Left colon (tissue), 2 donors: Measurements from ENCODE around the gene ERMP1. TPM values are rescaled to one million over a fixed set of nuclear protein-coding genes. Genes with fewer than 3 reads are reported as not detected.
"Not testable (repeated sequence)": the region's sequence is repeated elsewhere in the genome, so short reads cannot be mapped to it uniquely, and the experiment has no call there.

Experiments used
- ATAC-seq: fragments of 200-7000 bp; cut with Tn5 transposase; one replicate; pipeline ENCODE4 v1.9.1; 2020; ENCODE audit warnings: mild to moderate bottlenecking, moderate library complexity
- DNase-seq, 2 donors: peaks; one replicate each; pipeline ENCODE4 v3.0.0-alpha.2; 2020
- intact Hi-C, 2 donors: fragments of 100-400 bp; cut with DNase I in 1 of 2; cut with micrococcal nuclease in 1 of 2; formaldehyde crosslinking; loops; one replicate each; pipeline versions ENCODE4 v1.11.2 to v1.14.0; 2022; cut with DNase I, micrococcal nuclease
- total RNA-seq, 2 donors: library from RNA; stranded (reverse); fragmentation: NEBNext Ultra II Directional; extraction: Animal tissue kit (Norgen Biotek cat#: 25700); gene quantifications; one replicate each; pipeline ENCODE4 v1.2.1, GENCODE V29; 2021
- donor health status: DM: no; HTN: no; CAD: no.
- donor health status: DM: yes; HTN: yes; CAD: no.

The ERMP1 gene
- total RNA-seq, 2 donors from 2014 or later: 33.6 to 44.5 TPM

DNA sequence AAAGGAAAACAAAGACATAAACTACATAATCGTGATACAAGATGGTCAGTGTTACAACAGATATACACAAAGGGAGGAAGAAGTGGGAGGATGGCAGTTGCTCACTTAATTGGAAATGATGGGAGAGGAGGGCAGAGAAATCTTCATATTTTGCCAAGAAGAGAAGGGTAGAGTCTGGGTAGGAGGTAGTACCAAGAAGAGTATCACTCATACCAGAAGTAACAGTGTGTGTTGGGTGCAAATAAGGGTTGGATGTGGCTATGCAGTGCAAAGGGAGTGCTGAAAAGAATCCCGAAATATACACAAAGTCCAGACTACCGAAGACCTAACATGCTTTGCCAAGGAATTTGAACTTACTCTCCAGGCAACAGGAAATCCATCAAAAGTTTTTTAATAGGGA, 41.0 kb downstream of the ERMP1 start:
- DNase-seq (no peak), ATAC-seq (no peak)
- intact Hi-C loops: no loop called here

GRCh38 chr9:5790923-5791322, 42.0 kb downstream of the ERMP1 start:
- DNase-seq (no peak), ATAC-seq (no peak)
- intact Hi-C loops: no loop called here

- no peak for ATAC-seq
- DNase-seq: no peak
- intact Hi-C loops: no loop called here
Measured at GRCh38 chr9:5789489-5789888, 43.4 kb downstream of the ERMP1 start.

GRCh38 chr9:5787759-5788302, 45.1 kb downstream of the ERMP1 start:
- intact Hi-C loops: no loop called here
- ATAC-seq: no peak

DNA sequence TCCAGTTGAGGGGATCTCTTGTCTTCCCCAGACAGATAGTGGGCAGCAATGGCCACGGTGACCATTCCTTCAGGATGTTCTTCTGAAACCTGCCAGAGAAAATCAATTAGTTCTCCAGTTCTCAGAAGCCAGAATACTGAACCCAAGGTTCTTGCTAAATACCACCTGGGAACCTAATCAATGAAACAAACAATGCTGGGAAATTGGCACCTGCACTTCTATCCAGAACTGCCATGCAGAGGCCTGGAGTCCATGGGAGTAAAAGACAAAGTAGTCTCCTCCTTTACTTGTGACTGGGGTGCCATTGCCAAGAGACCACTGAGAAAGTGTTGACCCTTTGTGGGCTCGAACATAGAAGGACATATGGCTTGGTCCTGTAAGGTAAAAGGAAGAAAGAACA, 45.7 kb downstream of the ERMP1 start:
- intact Hi-C loops: no loop called here
- ATAC-seq (no peak), DNase-seq (no peak)

More at GRCh38 chr9:5787759-5788302, 45.1 kb downstream of the ERMP1 start:
- no peak for DNase-seq

DNA sequence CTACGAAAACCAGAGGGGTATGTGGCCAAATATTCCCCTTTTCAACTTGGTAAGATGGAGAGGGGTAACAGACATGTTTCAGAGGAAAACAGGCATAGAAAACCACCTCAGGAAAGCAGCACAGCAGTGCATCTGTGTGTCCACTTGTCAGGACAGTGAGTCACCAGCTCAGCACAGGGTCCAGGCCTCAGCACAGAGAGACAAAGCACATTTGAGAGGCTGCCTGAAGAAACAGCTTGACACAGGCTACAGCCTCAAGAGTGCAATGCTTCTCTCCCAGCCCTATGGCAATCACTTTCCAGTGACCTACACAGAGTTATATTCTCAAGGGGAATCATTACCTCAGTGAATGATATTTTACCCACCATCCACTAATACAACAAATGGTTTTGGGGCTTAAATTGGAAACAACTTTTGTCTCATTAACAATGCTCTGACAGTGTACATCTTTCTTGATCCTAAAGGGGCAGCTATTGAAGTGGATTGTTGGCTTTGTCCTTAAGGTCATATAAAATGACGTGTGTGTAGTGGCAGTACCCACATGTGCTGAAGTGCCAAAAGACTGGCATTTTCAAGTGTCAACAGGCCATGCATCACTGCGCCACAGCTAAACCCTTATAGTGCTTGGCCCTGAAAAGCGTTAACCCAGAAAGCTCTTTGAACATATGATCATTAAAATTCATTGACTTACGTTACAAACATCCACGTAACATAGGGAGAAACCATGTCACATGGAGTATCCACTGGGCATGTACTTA, 46.4 kb downstream of the ERMP1 start:
- intact Hi-C loops: no loop called here
- ATAC-seq: peak; percentile 25
- no peak for DNase-seq

DNA sequence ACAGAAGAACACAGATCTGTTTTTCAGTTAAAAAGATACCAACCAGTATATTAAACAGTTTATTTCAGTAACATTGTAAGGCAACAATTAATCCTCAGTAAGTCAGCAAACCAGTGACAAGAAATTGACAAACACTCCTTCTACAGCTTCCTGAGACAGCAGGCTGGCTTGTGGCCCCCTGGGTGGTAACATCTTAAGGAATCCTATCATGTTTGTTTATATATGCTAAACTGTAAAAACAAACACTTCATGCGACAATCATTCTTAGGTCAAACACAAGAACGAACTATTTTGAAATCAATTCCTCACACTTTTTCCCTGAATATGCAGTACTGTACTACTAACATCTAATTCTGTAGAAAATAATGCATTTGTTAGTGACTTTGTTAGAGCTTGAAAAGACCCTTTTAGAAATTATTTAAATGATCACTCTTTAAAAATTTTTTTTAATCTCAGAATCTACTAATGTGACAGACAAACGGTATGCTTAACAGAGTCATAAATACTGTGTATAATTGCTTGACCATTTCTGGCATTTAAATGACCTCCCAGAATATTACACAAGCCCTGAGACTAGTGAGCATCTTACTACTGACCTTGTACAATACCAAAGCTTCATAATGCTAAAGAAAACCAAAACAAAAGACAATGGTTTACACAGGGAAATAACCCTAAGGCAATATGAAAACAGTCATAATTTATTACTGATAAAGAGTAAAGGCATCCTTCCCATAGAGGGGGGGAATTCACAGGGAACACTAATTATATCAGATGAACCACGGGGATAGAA, 48.2 kb downstream of the ERMP1 start:
- no peak for DNase-seq
- intact Hi-C loops: no loop called here
- no peak for ATAC-seq

GRCh38 chr9:5783982-5784381, 48.9 kb downstream of the ERMP1 start:
- DNase-seq (no peak), ATAC-seq (peak; percentile 20)
- intact Hi-C loops: no loop called here

GRCh38 chr9:5783420-5783819, 49.5 kb downstream of the ERMP1 start:
- ATAC-seq, intact Hi-C loops, DNase-seq: not testable (repeated sequence)

DNA sequence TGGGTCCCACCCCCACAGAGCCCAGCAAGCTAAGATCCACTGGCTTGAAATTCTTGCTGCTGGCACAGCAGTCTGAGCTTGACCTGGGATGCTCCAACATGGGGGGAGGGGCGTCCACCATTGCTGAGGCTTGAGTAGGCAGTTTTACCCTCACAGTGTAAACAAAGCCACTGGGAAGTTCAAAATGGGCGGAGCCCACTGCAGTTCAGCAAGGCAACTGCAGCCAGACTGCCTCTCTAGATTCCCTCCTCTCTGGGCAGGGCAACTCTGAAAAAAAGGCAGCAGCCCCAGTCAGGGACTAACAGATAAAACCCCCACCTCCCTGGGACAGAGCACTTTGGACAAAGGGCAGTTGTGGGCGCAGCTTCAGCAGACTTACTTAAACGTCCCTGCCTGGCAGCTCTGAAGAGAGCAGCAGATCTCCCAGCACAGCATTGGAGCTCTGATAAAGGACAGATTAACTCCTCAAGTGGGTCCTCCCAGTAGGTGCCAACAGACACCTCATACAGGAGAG, 53.2 kb downstream of the ERMP1 start:
- DNase-seq: peak in 1 of 2 donors; percentile 32
- intact Hi-C loops: not testable (repeated sequence)
- peak; percentile 37 for ATAC-seq

DNA sequence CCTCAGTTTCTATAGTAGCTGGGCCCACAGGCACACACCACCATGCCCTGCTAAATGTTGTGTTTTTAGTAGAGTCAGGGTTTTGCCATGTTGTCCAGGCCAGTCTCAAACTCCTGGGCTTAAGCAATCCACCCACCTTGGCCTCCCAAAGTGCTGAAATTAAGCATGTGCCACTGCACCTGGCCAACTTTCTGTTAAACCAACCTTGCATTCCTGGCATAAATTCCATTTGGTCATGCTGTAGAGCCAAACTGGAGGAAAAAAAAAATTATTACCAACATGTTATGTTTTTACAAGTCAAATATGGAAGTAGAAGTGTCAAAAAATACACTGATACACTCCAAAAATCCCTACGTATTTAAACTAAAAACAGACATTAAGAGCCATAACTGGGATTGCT, 54.1 kb downstream of the ERMP1 start:
- DNase-seq (no peak), ATAC-seq (no peak)
- intact Hi-C loops: no loop called here

DNA sequence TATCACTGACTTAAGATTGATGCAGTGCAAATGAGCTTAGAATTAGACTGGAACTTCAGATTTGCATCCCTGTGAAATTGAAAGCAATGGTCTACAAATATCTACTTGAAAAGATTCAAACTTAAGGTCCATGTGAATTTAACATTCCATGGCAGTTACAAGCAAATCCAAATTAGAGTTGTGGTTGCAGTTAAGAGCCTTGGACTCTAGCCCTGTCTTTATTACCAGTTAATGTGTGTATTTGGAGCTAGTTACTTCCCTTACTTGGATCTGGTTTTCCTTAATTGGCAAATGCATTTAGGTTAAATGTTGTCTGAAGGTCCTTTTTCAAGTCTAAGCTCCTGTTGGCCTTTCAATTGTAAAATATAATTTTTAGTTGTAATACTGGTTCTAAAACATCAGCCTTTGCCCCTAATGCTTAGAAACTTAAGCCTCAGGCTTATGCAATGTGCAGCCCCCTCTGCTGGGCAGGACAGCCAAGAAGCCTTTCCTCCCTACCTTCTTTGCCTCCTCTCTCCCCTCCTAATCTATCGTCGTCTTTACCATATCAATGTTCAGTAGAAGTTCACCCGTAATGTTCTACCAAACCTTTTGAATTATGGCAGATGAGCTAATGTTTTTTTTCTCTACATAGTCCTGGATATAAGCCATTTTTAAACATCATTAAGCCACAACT, 59.5 kb downstream of the ERMP1 start:
- ATAC-seq (peak; percentile 76), DNase-seq (no peak)
- intact Hi-C loops: no loop called here

DNA sequence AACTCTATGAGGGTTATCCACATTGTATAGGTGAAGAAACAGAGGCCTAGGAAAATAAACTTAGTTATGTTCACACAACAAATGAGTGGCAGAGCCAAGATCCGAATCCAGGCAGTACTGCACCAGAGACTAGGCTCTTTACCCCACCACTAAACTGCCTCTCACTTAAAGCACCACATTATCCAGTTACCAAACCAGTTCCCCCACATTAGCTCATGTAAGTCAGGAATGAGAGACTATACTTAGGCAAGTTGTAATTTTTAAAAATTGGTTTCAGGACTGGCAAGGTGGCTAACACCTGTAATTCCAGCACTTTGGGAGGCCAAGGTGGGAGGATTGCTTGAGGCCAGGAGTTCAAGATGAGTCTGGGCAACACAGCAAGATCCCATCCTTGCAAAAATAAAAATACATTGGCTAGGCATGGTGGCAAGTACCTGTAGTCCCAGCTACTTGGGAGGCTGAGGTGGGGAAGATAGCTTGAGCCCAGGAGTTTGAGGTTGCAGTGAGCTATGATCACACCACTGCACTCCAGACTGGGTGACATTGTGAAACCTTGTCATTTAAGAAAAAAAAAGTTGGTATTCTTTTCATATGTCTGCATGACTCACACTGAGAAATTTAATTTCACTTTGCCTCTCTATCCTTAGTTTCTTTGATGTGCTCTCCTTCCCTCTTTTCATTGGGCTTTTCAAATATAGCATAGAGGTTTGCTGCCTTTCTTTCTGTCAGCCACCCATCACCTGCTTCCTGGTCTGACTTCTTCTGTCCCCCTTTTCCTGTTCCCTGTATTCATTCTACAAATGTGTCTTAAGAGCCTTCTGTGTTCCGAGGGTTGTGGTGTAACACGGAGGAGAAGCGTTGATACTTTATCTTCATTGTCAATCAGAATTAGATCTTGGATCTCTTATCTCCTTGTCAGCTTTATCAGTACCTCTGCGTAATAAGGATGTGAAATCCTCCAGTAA, 64.7 kb downstream of the ERMP1 start:
- no peak for DNase-seq
- ATAC-seq: no peak
- intact Hi-C loops: no loop called here

DNA sequence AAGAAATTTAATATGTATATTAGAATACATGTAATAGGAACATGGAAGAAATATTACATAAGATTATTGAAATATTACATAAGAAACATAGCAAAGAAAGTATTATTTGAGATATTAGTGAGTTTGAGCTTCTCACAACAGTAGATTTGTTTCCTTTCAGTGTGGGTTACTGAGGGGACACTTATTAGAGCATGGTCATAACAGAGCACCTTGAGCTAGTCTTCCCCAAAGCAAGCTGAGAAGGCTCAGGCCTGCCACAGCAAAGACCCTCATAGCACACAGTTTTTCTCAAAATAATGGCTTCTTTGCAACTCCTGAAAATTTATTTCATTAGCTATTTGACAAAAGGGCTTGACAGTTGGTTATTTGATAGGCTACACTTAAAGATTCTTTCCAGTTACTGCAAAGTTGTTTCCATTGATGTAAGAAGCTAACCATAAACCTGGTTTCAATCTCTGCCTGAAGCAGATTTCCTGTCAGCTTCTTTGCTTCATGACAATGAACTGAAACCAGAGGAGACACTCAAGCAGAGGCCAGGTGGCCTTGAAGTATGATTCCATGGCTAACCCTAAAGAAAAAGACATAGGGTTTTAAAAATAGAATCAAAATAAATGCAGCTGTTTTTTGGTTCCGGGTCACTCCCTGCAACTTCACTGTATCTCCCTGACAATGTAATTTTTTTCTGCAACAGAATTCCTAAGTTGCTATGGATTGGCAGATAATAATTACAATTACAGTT, 68.6 kb downstream of the ERMP1 start:
- DNase-seq: no peak
- ATAC-seq: no peak
- intact Hi-C loops: no loop called here

DNA sequence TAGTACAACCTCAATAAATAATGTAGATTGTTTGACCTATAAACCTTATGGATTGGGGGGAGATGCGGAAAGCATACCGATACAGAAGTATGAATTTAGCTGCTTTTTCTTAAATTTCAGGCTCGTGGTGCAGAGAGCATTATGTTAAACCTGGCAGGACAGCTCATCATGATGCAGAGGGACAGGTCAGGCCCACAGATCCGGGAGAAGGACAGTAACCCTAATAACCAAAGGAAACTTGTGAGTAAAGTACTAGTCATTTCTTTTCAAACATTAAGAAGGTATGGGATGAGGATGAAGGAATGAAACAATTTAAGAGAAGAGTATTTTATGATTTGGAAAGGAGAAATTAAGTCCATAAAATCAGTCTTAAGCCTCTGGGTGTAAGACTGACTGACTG, 70.5 kb downstream of the ERMP1 start:
- DNase-seq: no peak
- intact Hi-C loops: no loop called here
- no peak for ATAC-seq

- ATAC-seq (no peak), DNase-seq (no peak)
- intact Hi-C loops: no loop called here
Measured at GRCh38 chr9:5760338-5760737, 72.6 kb downstream of the ERMP1 start.

DNA sequence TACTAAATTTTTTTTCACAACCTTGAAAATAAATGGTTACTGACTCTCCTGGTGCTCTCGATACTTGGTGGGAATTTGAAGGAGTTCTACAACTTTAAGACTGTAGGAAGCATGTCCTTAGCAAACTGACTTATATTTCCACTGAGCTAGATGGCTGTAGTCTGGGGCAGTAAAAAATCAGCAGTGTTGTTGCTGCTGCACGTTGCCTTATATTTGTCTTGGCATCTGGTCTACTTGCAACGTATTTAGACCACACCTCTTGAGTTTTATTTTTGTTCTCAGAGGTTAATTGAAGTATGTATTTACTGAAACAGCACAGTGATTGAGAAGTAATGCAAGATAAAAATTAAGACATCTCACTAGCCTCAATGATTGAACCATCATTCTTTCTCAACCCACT, 76.3 kb downstream of the ERMP1 start:
- intact Hi-C loops: no loop called here
- DNase-seq: no peak
- peak; percentile 96 for ATAC-seq

DNA sequence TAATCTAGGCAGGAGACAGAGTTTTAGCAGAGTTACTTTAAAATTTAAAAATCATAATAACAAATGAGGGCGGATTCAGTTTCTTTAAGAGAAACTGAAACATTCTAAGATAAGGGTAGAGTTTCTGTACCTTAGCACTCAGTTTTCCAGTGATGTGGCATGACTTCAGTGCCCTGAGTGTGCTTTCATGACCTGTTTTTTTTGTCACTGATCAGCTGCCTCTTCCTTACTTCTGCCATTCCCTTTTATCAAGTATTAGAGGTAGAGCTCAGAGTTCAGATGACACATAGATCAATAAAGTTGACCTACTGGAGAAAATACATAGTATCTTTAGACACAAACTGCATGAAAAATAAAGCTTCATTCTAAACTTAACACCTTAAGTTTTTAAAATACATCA, 82.3 kb downstream of the ERMP1 start:
- DNase-seq (no peak), ATAC-seq (no peak)
- intact Hi-C loops: no loop called here
